RWPE1 (cell line): Measurements from ENCODE around the gene SEPHS1.

ENCODE experiments used
- CTCF ChIA-PET: fragments of 350-600 bp; sonication (Branson Sonifier 250); formaldehyde crosslinking; extraction: SDS; loops from one replicate; lab custom pipeline; 2021; lab: Yijun Ruan, JAX
- POLR2A ChIA-PET: fragments of 400-600 bp; formaldehyde crosslinking; extraction: SDS; loops from one replicate; lab custom pipeline; 2020; ENCODE audit warnings: antibody characterized with exemption; ENCODE audit not compliant: low non-redundant PET; lab: Yijun Ruan, JAX
- DNase-seq: peaks from one replicate; pipeline ENCODE4 v3.0.0; 2012; ENCODE audit warnings: low spot score
- H3K27ac ChIP-seq: fragments of 450-650 bp; 2 replicates; pipeline ENCODE4 v1.5.1; 2017
- TF ChIP-seq, protein P1 (sequence below): fragments of 450-650 bp; conservative IDR thresholded peaks from 2 replicates; pipeline ENCODE4 v1.5.1; 2017; ENCODE audit warnings: low read depth, mild to moderate bottlenecking

The SEPHS1 gene

DNA sequence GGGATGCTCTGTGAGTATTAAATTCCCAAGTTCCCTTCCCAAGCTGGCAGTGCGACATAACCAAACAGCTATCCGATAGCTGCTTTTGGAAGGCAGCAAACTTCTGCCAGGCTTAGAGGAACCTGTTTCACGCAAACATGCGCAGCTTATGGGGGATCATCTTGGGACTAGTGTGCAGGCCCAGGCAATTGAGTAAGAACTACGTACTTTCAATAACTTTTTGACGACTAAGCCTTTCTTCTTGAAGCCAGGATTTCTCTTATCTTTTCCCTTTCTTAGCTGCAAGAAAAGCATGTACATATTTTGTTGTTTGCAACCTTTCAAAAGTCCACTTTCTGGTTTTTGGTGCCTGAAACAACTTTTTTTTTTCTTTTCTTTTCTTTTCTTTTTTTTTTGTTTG, 28.7 kb upstream of the SEPHS1 start:
- no peak for DNase-seq
- H3K27ac ChIP-seq: no peak overlapping the region
- TF ChIP-seq, protein P1, sequence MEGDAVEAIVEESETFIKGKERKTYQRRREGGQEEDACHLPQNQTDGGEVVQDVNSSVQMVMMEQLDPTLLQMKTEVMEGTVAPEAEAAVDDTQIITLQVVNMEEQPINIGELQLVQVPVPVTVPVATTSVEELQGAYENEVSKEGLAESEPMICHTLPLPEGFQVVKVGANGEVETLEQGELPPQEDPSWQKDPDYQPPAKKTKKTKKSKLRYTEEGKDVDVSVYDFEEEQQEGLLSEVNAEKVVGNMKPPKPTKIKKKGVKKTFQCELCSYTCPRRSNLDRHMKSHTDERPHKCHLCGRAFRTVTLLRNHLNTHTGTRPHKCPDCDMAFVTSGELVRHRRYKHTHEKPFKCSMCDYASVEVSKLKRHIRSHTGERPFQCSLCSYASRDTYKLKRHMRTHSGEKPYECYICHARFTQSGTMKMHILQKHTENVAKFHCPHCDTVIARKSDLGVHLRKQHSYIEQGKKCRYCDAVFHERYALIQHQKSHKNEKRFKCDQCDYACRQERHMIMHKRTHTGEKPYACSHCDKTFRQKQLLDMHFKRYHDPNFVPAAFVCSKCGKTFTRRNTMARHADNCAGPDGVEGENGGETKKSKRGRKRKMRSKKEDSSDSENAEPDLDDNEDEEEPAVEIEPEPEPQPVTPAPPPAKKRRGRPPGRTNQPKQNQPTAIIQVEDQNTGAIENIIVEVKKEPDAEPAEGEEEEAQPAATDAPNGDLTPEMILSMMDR: no peak
- CTCF ChIA-PET: interaction anchor here (2.8 kb wide), 1 partner anchor 64 kb away, joined by 20 read pairs; no protein-coding TSS in a partner anchor
- POLR2A ChIA-PET: no interaction called here

GRCh38 chr10:13376297-13376696, 28.2 kb upstream of the SEPHS1 start:
- ChIA-PET CTCF (interaction anchor here (2.8 kb wide), 1 partner anchor 64 kb away, joined by 20 read pairs; no protein-coding TSS in a partner anchor), POLR2A (no interaction called here)
- TF ChIP-seq, protein P1: no peak
- H3K27ac ChIP-seq: no peak overlapping the region
- no peak for DNase-seq

- no peak overlapping the region for H3K27ac ChIP-seq
- no peak for DNase-seq
- ChIA-PET POLR2A (no interaction called here), CTCF (interaction anchor here (2.8 kb wide), 1 partner anchor 64 kb away, joined by 20 read pairs; no protein-coding TSS in a partner anchor)
- TF ChIP-seq, protein P1: no peak
Observed at GRCh38 chr10:13375791-13376190, 27.7 kb upstream of the SEPHS1 start.

DNA sequence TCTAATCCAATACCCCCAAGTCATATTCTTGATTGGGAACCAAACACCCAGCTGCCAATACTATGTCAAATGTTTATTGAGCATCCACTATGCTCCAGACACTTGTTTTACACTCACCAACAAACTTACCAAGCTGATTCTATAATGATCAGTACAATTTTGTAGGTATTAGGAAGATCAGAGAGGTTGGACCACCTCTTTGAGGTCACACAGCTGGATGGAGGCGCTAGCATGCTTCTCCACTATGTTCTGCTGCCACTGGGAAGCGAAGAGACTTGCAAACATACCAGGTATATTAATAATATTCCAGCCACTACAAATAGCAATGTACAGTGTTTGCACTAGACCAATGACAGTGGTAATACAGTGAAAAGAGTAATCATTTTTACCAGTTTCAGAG, 25.6 kb upstream of the SEPHS1 start:
- DNase-seq: no peak
- TF ChIP-seq, protein P1: no peak
- POLR2A ChIA-PET: no interaction called here
- H3K27ac ChIP-seq: no peak overlapping the region
- CTCF ChIA-PET: no interaction called here

- TF ChIP-seq, protein P1: no peak
- ChIA-PET POLR2A (no interaction called here), CTCF (interaction anchor here (0.5 to 3.0 kb wide), 12 partner anchors 11 to 660 kb away, joined by 3 to 31 read pairs (median 3); partner anchors contain the start of gene BEND7)
- H3K27ac ChIP-seq: no peak overlapping the region
- no peak for DNase-seq
Observed at GRCh38 chr10:13372524-13372923, 24.4 kb upstream of the SEPHS1 start.

DNA sequence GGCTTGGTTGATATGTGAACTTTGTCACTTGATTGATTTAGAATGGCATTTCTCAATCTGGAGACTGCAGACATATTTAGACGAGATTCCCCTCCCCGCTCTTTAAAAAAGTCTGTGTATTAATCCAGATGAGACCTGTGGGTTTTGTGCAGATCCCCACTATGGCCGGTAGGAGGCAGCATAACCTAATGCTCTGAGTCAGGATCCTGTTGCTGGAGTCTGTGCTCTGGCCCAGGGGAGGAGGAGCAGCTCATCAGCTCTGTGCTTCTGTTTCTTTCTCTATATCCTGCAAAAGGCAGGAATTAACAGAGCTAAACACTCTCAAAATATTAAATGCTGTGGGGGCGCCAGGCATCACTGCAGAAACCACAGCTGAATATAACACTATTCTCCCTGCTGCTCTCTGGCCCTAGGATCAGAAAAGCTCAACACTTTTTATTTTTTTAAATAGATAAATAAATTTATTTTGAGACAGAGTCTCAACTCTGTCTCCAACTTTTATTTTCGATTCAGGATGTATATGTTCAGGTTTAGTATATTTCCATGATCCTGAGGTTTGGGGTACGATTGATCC, 23.9 kb upstream of the SEPHS1 start:
- H3K27ac ChIP-seq: no peak overlapping the region
- DNase-seq: peak; percentile 91
- CTCF ChIA-PET: interaction anchor here (0.5 to 3.0 kb wide), 13 partner anchors 11 to 661 kb away, joined by 3 to 31 read pairs (median 3); partner anchors contain the start of gene BEND7
- TF ChIP-seq, protein P1: peak; percentile 89
- POLR2A ChIA-PET: no interaction called here
